GM21825 (cell line): Measurements from ENCODE around the gene KLF7.

ENCODE experiments used
- ATAC-seq: cut with Tn5 transposase; IDR thresholded peaks from one replicate; pipeline ENCODE4 v1.9.1; 2021; ENCODE audit warnings: mild to moderate bottlenecking, moderate library complexity; ENCODE audit not compliant: unreplicated experiment

KLF7 gene

GRCh38 chr2:207035875-207036274 lies 129.9 kb downstream of the KLF7 start:
- ATAC-seq: no peak

GRCh38 chr2:207032490-207032889 lies 133.3 kb downstream of the KLF7 start:
- ATAC-seq: no peak
